Body of pancreas (tissue), 4 donors: Measurements from ENCODE around the gene FZD2.

Experiments used
- POLR2A ChIP-seq, 3 donors: fragments of 450-650 bp; IDR thresholded peaks; one replicate each; pipeline ENCODE4 v1.6.1; 2016; ENCODE audit warnings: antibody characterized with exemption in 3 of 3, mild to moderate bottlenecking in 2 of 3
- TF ChIP-seq, protein P1 (sequence below), 7 experiments: fragments of 450-650 bp in 4 of 7; fragments of 200-600 bp in 3 of 7; sonication (generic) in 3 of 7; IDR thresholded peaks; one replicate each; pipeline ENCODE4 v1.5.1; 2016 to 2019; ENCODE audit warnings: antibody characterized with exemption in 7 of 7

DNA sequence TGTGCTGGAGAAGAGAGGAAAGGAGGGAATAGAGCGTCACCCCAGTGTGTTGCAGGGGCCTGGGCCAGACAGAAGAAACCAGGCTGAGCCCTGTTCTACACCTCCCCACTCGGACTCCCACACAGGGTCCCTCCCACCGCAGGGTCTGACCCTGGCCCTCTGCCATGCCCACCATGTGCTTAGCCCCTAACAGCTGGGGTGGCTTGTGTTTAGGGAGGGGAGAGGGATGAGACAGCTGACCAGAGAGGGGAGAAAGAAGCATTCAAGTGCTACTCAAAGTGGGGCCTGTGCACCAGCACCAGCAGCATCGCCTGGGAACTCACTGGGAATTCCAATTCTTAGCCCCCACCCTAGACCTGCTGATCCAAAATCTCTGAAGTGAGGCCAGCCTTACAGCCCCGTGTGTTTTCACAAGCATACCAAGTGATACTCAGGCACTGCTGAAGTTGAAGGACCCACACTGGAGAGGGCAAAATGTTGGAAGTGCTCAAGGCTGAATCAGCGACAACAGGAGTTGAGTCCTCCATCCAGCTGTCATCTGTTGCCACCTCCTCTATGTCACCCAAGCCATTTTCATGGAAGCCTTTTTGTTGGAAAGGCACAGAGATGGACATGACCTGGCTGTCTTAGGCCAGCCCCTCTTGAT is 47.0 kb downstream of the FZD2 start:
- TF ChIP-seq, protein P1, sequence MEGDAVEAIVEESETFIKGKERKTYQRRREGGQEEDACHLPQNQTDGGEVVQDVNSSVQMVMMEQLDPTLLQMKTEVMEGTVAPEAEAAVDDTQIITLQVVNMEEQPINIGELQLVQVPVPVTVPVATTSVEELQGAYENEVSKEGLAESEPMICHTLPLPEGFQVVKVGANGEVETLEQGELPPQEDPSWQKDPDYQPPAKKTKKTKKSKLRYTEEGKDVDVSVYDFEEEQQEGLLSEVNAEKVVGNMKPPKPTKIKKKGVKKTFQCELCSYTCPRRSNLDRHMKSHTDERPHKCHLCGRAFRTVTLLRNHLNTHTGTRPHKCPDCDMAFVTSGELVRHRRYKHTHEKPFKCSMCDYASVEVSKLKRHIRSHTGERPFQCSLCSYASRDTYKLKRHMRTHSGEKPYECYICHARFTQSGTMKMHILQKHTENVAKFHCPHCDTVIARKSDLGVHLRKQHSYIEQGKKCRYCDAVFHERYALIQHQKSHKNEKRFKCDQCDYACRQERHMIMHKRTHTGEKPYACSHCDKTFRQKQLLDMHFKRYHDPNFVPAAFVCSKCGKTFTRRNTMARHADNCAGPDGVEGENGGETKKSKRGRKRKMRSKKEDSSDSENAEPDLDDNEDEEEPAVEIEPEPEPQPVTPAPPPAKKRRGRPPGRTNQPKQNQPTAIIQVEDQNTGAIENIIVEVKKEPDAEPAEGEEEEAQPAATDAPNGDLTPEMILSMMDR (IDR thresholded peaks at IDR 0.05) = no peak
- no peak for TF ChIP-seq POLR2A (IDR thresholded peaks at IDR 0.05)
